Mesenchymal stem cell (in vitro differentiated cells and primary cell): ENCODE results near the gene PID1.

Experiments
- DNase-seq: peaks from one replicate; pipeline ENCODE4 v3.0.0-alpha.2; 2013
- H2AFZ ChIP-seq: one replicate; pipeline ENCODE4 v1.6.1; 2013; ENCODE audit warnings: low read depth, mild to moderate bottlenecking, control low read depth, inconsistent platforms, low read length, moderate library complexity
- H2AK5ac ChIP-seq: 2 replicates; pipeline ENCODE4 v1.6.1; 2013; ENCODE audit warnings: low read length, moderate library complexity, mild to moderate bottlenecking, inconsistent platforms; ENCODE audit not compliant: severe bottlenecking
- H2BK120ac ChIP-seq: one replicate; pipeline ENCODE4 v1.6.1; 2013; ENCODE audit warnings: low read depth, mild to moderate bottlenecking, inconsistent platforms, low read length, moderate library complexity
- H2BK12ac ChIP-seq, 2 experiments: one replicate each; pipeline ENCODE4 v1.6.1; 2013; ENCODE audit warnings: inconsistent platforms in 2 of 2, low read length in 2 of 2, mild to moderate bottlenecking in 2 of 2, moderate library complexity in 2 of 2, control low read depth in 1 of 2
- H2BK15ac ChIP-seq: one replicate; pipeline ENCODE4 v1.6.1; 2013; ENCODE audit warnings: mild to moderate bottlenecking, low read depth, inconsistent platforms; ENCODE audit not compliant: poor library complexity, severe bottlenecking
- H2BK5ac ChIP-seq: 2 replicates; pipeline ENCODE4 v1.6.1; 2013; ENCODE audit warnings: low read depth, mild to moderate bottlenecking, low read length, control low read depth, inconsistent platforms; ENCODE audit not compliant: poor library complexity, severe bottlenecking
- H3K14ac ChIP-seq, 2 experiments: one replicate each; pipeline ENCODE4 v1.6.1; 2013; ENCODE audit warnings: inconsistent platforms in 2 of 2, low read length in 2 of 2, control low read depth in 1 of 2, mild to moderate bottlenecking in 1 of 2, moderate library complexity in 1 of 2
- H3K18ac ChIP-seq, 2 experiments: one replicate each; pipeline ENCODE4 v1.6.1; 2013; ENCODE audit warnings: inconsistent platforms in 2 of 2, low read length in 2 of 2, control low read depth in 1 of 2, low read depth in 1 of 2, mild to moderate bottlenecking in 1 of 2
- H3K23ac ChIP-seq, 2 experiments: one replicate each; pipeline ENCODE4 v1.6.1; 2013; ENCODE audit warnings: inconsistent platforms in 2 of 2, low read length in 2 of 2, mild to moderate bottlenecking in 2 of 2, moderate library complexity in 2 of 2, control low read depth in 1 of 2
- H3K27ac ChIP-seq: 2 replicates; pipeline ENCODE4 v1.5.1; 2013; ENCODE audit warnings: mild to moderate bottlenecking, moderate library complexity, low read length, control low read depth, inconsistent platforms; ENCODE audit not compliant: poor library complexity, severe bottlenecking
- H3K27me3 ChIP-seq, 2 experiments: 2 replicates each; pipeline versions ENCODE4 v1.6.1 to v1.7.0; 2013; ENCODE audit warnings: low read length in 2 of 2, mild to moderate bottlenecking in 2 of 2, moderate library complexity in 2 of 2, control low read depth in 1 of 2, inconsistent platforms in 1 of 2; ENCODE audit not compliant: control insufficient read depth in 1 of 2, insufficient read depth in 1 of 2
- H3K36me3 ChIP-seq, 2 experiments: 2 replicates each; pipeline versions ENCODE4 v1.6.1 to v1.7.0; 2013; ENCODE audit warnings: low read length in 2 of 2, control low read depth in 1 of 2, inconsistent platforms in 1 of 2, low read depth in 1 of 2, mild to moderate bottlenecking in 1 of 2; ENCODE audit not compliant: insufficient read depth in 2 of 2, control insufficient read depth in 1 of 2
- H3K4ac ChIP-seq, 2 experiments: one replicate each; pipeline ENCODE4 v1.6.1; 2013; ENCODE audit warnings: inconsistent platforms in 2 of 2, low read length in 2 of 2, mild to moderate bottlenecking in 2 of 2, moderate library complexity in 2 of 2, control low read depth in 1 of 2, low read depth in 1 of 2
- H3K4me1 ChIP-seq: 2 replicates; pipeline ENCODE4 v1.6.1; 2013; ENCODE audit warnings: low read depth, low read length, control low read depth; ENCODE audit not compliant: control insufficient read depth, insufficient read depth
- H3K4me2 ChIP-seq: 2 replicates; pipeline ENCODE4 v1.6.1; 2013; ENCODE audit warnings: low read length, mild to moderate bottlenecking, inconsistent platforms; ENCODE audit not compliant: poor library complexity, severe bottlenecking
- H3K4me3 ChIP-seq, 2 experiments: 2 replicates each; pipeline versions ENCODE4 v1.5.1 to v1.7.0; 2013; ENCODE audit warnings: low read length in 2 of 2, mild to moderate bottlenecking in 2 of 2, control low read depth in 1 of 2, low read depth in 1 of 2; ENCODE audit not compliant: insufficient read depth in 1 of 2
- H3K79me1 ChIP-seq: replicated peaks from 2 replicates; pipeline ENCODE4 v1.6.1; 2013; ENCODE audit warnings: mild to moderate bottlenecking, control low read depth, low read length, inconsistent platforms; ENCODE audit not compliant: poor library complexity, severe bottlenecking
- H3K9ac ChIP-seq: 2 replicates; pipeline ENCODE4 v1.7.0; 2013; ENCODE audit warnings: mild to moderate bottlenecking, low read length, moderate library complexity
- H3K9me3 ChIP-seq: 2 replicates; pipeline ENCODE4 v1.7.0; 2013; ENCODE audit warnings: mild to moderate bottlenecking, low read length; ENCODE audit not compliant: control insufficient read depth
- H4K8ac ChIP-seq: one replicate; pipeline ENCODE4 v1.6.1; 2013; ENCODE audit warnings: inconsistent platforms, mild to moderate bottlenecking, low read length, moderate library complexity
- H4K91ac ChIP-seq: one replicate; pipeline ENCODE4 v1.6.1; 2013; ENCODE audit warnings: mild to moderate bottlenecking, low read length, inconsistent platforms
- WGBS: methylation state at CpG from one replicate; pipeline ENCODE4 v1.1.7; 2013; ENCODE audit warnings: mixed read lengths; 5-methylcytosine and 5-hydroxymethylcytosine counted together

PID1 gene

DNA sequence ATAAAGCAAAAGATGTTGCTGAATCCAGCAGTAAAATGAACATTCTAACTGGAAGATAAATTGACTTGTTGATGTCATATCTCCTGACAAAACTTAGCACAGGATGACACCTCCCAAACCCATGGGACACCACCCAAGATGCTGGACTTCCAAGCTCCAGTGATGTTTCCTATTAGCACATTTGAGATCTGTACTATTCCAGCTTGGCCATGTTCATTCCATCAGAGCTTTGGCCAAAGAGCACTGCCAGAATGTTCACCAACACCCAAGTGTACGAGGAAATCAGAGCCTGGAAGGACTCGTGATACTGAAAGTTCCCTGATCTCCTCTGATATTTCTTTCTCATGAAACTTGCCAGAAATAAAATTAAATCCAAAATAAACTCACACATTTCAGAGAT, 44.7 kb downstream of the PID1 start:
- Histone ChIP-seq H3K14ac (no peak overlapping the region), H3K79me1 (no peaks in the 10 kb centered on the region), H3K27ac (no peak overlapping the region), H2BK120ac (no peak overlapping the region), H4K8ac (no peak overlapping the region), H2BK5ac (no peak overlapping the region), H3K4ac (no peak overlapping the region), H2BK15ac (no peak overlapping the region), H3K4me3 (no peak overlapping the region), H2AK5ac (no peak overlapping the region), H3K27me3 (no peaks in the 10 kb centered on the region), H2AFZ (no peak overlapping the region), H3K23ac (no peak overlapping the region), H3K4me2 (no peak overlapping the region), H2BK12ac (no peak overlapping the region), H3K36me3 (no peaks in the 10 kb centered on the region), H4K91ac (no peak overlapping the region), H3K9me3 (peaks cover 3% of the 10 kb centered on the region), H3K4me1 (no peaks in the 10 kb centered on the region), H3K18ac (no peak overlapping the region), H3K9ac (no peak overlapping the region)
- WGBS, result 73% methylated on average over 2 of the region's 2 CpGs
- no peak for DNase-seq

DNA sequence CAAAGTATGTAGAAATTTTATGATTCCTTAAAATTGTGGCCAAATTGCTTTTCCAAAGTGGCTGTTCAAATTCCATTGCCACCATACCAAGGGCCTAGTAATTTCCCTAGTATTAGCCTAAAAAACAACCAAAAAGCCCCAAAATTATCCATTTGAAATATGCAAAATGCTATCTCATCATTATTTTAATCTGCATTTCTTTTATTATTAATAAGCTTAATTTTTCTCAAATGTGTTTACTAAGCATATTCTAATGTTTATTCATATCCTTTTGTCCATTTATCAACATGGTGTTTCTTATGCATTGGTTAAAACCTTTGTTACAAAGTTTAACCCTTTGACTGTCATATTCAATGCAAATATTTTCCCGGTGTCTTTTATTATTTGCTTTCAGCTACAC, 48.0 kb downstream of the PID1 start:
- no peak overlapping the region for H3K14ac ChIP-seq
- no peak overlapping the region for H3K18ac ChIP-seq
- H3K4me1 ChIP-seq, result no peaks in the 10 kb centered on the region
- no peak overlapping the region for H4K8ac ChIP-seq
- peaks cover 3% of the 10 kb centered on the region for H3K9me3 ChIP-seq
- no peaks in the 10 kb centered on the region for H3K27me3 ChIP-seq
- H3K27ac ChIP-seq, result no peak overlapping the region
- WGBS, result 100% methylated on average over 1 of the region's 1 CpG
- no peak overlapping the region for H3K4me2 ChIP-seq
- no peak overlapping the region for H3K4me3 ChIP-seq
- no peak overlapping the region for H2AK5ac ChIP-seq
- no peak overlapping the region for H3K9ac ChIP-seq
- no peak overlapping the region for H2BK5ac ChIP-seq
- H4K91ac ChIP-seq, result no peak overlapping the region
- DNase-seq, result no peak
- H3K23ac ChIP-seq, result no peak overlapping the region
- no peak overlapping the region for H3K4ac ChIP-seq
- no peak overlapping the region for H2BK15ac ChIP-seq
- no peak overlapping the region for H2BK12ac ChIP-seq
- H3K79me1 ChIP-seq, result no peaks in the 10 kb centered on the region
- no peak overlapping the region for H2AFZ ChIP-seq
- no peaks in the 10 kb centered on the region for H3K36me3 ChIP-seq
- no peak overlapping the region for H2BK120ac ChIP-seq

DNA sequence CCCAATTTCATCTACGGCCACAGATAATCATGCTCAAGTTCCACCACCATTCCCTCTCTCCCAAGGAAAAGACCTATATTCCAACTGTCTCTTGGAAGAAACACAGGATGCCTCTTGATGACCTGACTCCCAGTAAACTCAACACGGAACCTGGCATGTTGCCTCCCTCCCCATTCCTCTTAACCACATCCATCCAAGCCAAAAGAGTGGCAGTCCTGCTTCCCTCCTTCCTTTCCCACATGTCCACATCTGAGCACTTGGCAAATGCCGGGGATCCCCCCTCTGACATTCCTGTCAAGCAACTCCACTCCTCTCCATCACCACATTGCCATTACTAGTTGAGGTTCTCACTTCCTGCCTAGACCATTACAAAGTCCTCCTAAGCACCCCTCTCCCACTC, 49.4 kb downstream of the PID1 start:
- no peak overlapping the region for H3K4ac ChIP-seq
- H2BK15ac ChIP-seq, result no peak overlapping the region
- no peak overlapping the region for H3K14ac ChIP-seq
- H2BK5ac ChIP-seq, result no peak overlapping the region
- H4K91ac ChIP-seq, result no peak overlapping the region
- no peak overlapping the region for H3K9ac ChIP-seq
- no peak overlapping the region for H3K4me2 ChIP-seq
- WGBS, result 68% methylated on average over 3 of the region's 3 CpGs
- peaks cover 3% of the 10 kb centered on the region for H3K9me3 ChIP-seq
- DNase-seq, result no peak
- H3K4me1 ChIP-seq, result no peaks in the 10 kb centered on the region
- H2BK120ac ChIP-seq, result no peak overlapping the region
- no peaks in the 10 kb centered on the region for H3K36me3 ChIP-seq
- no peak overlapping the region for H3K27ac ChIP-seq
- H4K8ac ChIP-seq, result no peak overlapping the region
- no peak overlapping the region for H3K4me3 ChIP-seq
- H3K23ac ChIP-seq, result no peak overlapping the region
- H2AFZ ChIP-seq, result no peak overlapping the region
- no peak overlapping the region for H3K18ac ChIP-seq
- H2BK12ac ChIP-seq, result no peak overlapping the region
- H2AK5ac ChIP-seq, result no peak overlapping the region
- no peaks in the 10 kb centered on the region for H3K27me3 ChIP-seq
- no peaks in the 10 kb centered on the region for H3K79me1 ChIP-seq

DNA sequence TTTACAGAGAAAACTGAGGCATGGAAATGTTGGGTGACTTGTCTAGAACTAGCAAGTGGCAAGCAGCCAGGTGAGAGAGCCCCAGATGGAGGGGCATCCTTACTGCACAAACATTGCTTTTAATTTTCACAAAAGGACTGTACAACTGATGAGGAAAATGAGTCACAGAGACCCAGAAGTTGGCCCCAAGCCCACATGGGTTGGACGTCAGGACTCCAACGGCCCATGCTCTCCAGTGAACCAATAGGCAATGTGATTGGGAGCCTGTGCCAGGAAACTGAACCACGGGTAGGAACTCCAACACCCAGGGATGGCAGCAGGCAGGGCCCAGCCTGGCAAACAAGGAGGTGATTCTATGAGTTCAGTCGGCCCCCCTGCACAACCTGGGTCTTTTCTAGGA, 50.8 kb downstream of the PID1 start:
- 63% methylated on average over 4 of the region's 4 CpGs for WGBS
- H3K9me3 ChIP-seq, result peaks cover 3% of the 10 kb centered on the region

More for the DNA sequence above, 50.8 kb downstream of the PID1 start:
- H3K36me3 ChIP-seq, result no peaks in the 10 kb centered on the region
- H3K9ac ChIP-seq, result no peak overlapping the region
- H2AK5ac ChIP-seq, result no peak overlapping the region
- H3K4me2 ChIP-seq, result no peak overlapping the region
- H4K91ac ChIP-seq, result no peak overlapping the region
- no peak overlapping the region for H3K14ac ChIP-seq
- H3K4me3 ChIP-seq, result no peak overlapping the region
- H2AFZ ChIP-seq, result no peak overlapping the region
- no peak for DNase-seq
- no peak overlapping the region for H3K4ac ChIP-seq
- no peaks in the 10 kb centered on the region for H3K79me1 ChIP-seq
- H3K23ac ChIP-seq, result no peak overlapping the region
- H2BK15ac ChIP-seq, result no peak overlapping the region
- no peaks in the 10 kb centered on the region for H3K27me3 ChIP-seq
- no peak overlapping the region for H2BK120ac ChIP-seq
- H2BK12ac ChIP-seq, result no peak overlapping the region
- H3K4me1 ChIP-seq, result no peaks in the 10 kb centered on the region
- H3K27ac ChIP-seq, result no peak overlapping the region
- H3K18ac ChIP-seq, result no peak overlapping the region
- no peak overlapping the region for H4K8ac ChIP-seq
- H2BK5ac ChIP-seq, result no peak overlapping the region
